GM21360 (cell line): ENCODE data around the gene EPB41L1.

Source experiments
- ATAC-seq: cut with Tn5 transposase; IDR thresholded peaks from one replicate; pipeline ENCODE4 v1.9.1; 2021; ENCODE audit warnings: mild to moderate bottlenecking, moderate library complexity; ENCODE audit not compliant: unreplicated experiment

EPB41L1 gene

GRCh38 chr20:36275441-36276189 lies 121.1 kb downstream of the EPB41L1 start:
- no peak for ATAC-seq

- ATAC-seq: no peak
These were observed 123.0 kb downstream of the EPB41L1 start for GRCh38 chr20:36277546-36277945.

- ATAC-seq: no peak
These were observed 124.8 kb downstream of the EPB41L1 start for GRCh38 chr20:36279362-36279761.

GRCh38 chr20:36279776-36280175 lies 125.2 kb downstream of the EPB41L1 start:
- ATAC-seq: no peak

GRCh38 chr20:36281785-36282380 lies 127.3 kb downstream of the EPB41L1 start:
- ATAC-seq: no peak
